ENCODE results near the gene DPEP2NB. TPM values are rescaled to one million over a fixed set of nuclear protein-coding genes. Genes with fewer than 3 reads are reported as not detected.

Gene DPEP2NB
- total and polyA plus RNA-seq, 4 donors = not detected

DNA sequence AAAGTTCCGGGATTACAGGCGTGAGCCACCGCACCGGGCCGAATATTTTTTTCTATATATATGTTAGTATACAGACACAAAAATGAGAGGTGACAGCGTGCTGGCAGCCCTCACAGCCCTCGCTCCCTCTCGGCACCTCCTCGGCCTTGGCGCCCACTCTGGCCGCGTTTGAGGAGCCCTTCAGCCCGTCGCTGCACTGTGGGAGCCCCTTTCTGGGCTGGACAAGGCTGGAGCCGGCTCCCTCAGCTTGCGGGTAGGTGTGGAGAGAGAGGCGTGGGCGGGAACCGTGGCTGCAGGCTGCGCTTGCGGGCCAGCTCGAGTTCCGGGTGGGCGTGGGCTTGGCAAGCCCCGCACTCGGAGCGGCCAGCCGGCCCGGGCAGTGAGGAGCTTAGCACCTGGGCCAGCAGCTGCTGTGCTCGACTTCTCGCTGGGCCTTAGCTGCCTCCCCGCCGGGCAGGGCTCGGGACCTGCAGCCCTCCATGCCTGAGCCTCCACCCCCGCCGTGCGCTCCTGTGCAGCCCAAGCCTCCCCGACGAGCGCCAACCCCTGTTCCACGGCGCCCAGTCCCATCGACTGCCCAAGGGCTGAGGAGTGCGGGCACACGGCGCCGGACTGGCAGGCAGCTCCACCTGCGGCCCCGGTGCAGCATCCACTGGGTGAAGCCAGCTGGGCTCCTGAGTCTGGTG is 33.6 kb downstream of the DPEP2NB start:
- Histone ChIP-seq H3K9ac (ENCODE audit: low read depth in 1 of 2, low read length in 2 of 2) (no peak overlapping the region), H3K4me3 (ENCODE audit: low read depth in 1 of 3, low read length in 3 of 3) (no peak overlapping the region), H3K27ac (ENCODE audit: low read depth in 1 of 2, low read length in 2 of 2) (no peak overlapping the region), H3K27me3 (ENCODE audit: control insufficient read depth in 4 of 4, insufficient read depth in 4 of 4, low read length in 3 of 4) (no peaks in the 10 kb centered on the region), H3K36me3 (ENCODE audit: control insufficient read depth in 4 of 4, insufficient read depth in 3 of 4, low read depth in 1 of 4, low read length in 3 of 4) (no peaks in the 10 kb centered on the region), H3K4me1 (ENCODE audit: control insufficient read depth in 4 of 4, insufficient read depth in 4 of 4, low read length in 3 of 4) (no peaks in the 10 kb centered on the region), H3K9me3 (ENCODE audit: control insufficient read depth in 4 of 4, low read length in 3 of 4) (no peaks in the 10 kb centered on the region)
- TF ChIP-seq HNF4A (conservative IDR thresholded peaks at IDR 0.05) = no peak
- no peak for TF ChIP-seq RAD21 (IDR thresholded peaks at IDR 0.05)
- no peak for TF ChIP-seq NR2F2 (IDR thresholded peaks at IDR 0.05)
- no peak for TF ChIP-seq SP1 (IDR thresholded peaks at IDR 0.05)
- TF ChIP-seq HNF4G (IDR thresholded peaks at IDR 0.05) = no peak
- TF ChIP-seq, protein P1, sequence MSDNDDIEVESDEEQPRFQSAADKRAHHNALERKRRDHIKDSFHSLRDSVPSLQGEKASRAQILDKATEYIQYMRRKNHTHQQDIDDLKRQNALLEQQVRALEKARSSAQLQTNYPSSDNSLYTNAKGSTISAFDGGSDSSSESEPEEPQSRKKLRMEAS (IDR thresholded peaks at IDR 0.05) = no peak
- no peak for TF ChIP-seq FOXA1 (IDR thresholded peaks at IDR 0.05)
- no peak for TF ChIP-seq EGR1 (IDR thresholded peaks at IDR 0.05; ENCODE audit: low read depth in 2 of 2)
- no peak for TF ChIP-seq RXRA (IDR thresholded peaks at IDR 0.05)
- TF ChIP-seq FOXA2 (IDR thresholded peaks at IDR 0.05) = no peak
- no peak for TF ChIP-seq JUND (IDR thresholded peaks at IDR 0.05)
- TF ChIP-seq, protein P2, sequence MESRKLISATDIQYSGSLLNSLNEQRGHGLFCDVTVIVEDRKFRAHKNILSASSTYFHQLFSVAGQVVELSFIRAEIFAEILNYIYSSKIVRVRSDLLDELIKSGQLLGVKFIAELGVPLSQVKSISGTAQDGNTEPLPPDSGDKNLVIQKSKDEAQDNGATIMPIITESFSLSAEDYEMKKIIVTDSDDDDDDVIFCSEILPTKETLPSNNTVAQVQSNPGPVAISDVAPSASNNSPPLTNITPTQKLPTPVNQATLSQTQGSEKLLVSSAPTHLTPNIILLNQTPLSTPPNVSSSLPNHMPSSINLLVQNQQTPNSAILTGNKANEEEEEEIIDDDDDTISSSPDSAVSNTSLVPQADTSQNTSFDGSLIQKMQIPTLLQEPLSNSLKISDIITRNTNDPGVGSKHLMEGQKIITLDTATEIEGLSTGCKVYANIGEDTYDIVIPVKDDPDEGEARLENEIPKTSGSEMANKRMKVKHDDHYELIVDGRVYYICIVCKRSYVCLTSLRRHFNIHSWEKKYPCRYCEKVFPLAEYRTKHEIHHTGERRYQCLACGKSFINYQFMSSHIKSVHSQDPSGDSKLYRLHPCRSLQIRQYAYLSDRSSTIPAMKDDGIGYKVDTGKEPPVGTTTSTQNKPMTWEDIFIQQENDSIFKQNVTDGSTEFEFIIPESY (IDR thresholded peaks at IDR 0.05) = no peak
- TF ChIP-seq REST (IDR thresholded peaks at IDR 0.05) = no peak
- TF ChIP-seq YY1 (IDR thresholded peaks at IDR 0.05) = no peak
- TF ChIP-seq TAF1 (conservative IDR thresholded peaks at IDR 0.05) = no peak
- TF ChIP-seq ATF3 (IDR thresholded peaks at IDR 0.05) = no peak
- TF ChIP-seq GABPA (IDR thresholded peaks at IDR 0.05 in 1 of 2, conservative IDR thresholded peaks at IDR 0.05 in 1 of 2) = no peak
- TF ChIP-seq, protein P3, sequence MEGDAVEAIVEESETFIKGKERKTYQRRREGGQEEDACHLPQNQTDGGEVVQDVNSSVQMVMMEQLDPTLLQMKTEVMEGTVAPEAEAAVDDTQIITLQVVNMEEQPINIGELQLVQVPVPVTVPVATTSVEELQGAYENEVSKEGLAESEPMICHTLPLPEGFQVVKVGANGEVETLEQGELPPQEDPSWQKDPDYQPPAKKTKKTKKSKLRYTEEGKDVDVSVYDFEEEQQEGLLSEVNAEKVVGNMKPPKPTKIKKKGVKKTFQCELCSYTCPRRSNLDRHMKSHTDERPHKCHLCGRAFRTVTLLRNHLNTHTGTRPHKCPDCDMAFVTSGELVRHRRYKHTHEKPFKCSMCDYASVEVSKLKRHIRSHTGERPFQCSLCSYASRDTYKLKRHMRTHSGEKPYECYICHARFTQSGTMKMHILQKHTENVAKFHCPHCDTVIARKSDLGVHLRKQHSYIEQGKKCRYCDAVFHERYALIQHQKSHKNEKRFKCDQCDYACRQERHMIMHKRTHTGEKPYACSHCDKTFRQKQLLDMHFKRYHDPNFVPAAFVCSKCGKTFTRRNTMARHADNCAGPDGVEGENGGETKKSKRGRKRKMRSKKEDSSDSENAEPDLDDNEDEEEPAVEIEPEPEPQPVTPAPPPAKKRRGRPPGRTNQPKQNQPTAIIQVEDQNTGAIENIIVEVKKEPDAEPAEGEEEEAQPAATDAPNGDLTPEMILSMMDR (IDR thresholded peaks at IDR 0.05; ENCODE audit: low read depth, low read length, missing input control) = no peak
- 96% methylated on average over 49 of the region's 49 CpGs for WGBS
- DNase-seq (ENCODE audit: low spot score) = no peak

Measured in liver (tissue), 9 donors.